HL-60/S4 treated with retinoic acid at 250 ng/mL for 4 days and 3 days (cell line): ENCODE results near the gene C19orf81.

ENCODE experiments used
- in situ Hi-C: fragments of 300-500 bp; cut with MboI; formaldehyde crosslinking; loops from 2 replicates; pipeline ENCODE4 v1.7.0; 2022; ENCODE audit warnings: low sequenced_read_pairs

Gene C19orf81

DNA sequence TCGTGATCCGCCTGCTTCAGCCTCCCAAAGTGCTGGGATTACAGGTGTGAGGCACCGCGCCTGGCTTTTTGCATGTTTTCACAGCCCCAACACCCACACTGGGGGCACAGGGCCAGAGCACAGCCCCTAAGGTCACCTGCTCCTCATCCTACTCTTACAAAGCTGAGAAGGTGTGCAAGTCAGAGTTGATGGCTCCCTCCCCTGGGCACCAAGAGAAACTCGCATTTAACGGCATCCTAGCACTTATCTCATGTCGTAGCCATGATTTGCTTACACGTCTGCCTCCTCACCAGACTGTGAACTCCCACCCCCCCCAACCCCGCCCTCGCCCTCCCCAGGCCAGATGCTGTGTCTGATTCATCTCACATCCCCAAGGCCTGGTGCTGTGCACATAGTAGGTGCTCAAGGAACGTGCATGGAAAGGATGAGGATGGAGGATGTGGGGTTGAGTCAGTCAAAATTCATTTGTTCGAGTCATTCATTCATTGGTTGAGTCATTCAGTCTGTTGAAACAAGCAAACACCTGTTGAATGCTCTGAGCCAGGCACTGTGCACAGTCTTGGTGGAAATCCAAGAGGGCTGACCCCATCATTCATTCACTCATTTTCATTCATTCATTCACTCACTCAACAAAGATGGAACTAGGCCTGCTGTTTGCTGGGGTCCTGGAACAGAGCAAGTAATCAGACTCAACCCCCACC lies 59.1 kb downstream of the C19orf81 start:
- in situ Hi-C loops = no loop called here
